ENCODE data around the gene CMTM8.

DNA sequence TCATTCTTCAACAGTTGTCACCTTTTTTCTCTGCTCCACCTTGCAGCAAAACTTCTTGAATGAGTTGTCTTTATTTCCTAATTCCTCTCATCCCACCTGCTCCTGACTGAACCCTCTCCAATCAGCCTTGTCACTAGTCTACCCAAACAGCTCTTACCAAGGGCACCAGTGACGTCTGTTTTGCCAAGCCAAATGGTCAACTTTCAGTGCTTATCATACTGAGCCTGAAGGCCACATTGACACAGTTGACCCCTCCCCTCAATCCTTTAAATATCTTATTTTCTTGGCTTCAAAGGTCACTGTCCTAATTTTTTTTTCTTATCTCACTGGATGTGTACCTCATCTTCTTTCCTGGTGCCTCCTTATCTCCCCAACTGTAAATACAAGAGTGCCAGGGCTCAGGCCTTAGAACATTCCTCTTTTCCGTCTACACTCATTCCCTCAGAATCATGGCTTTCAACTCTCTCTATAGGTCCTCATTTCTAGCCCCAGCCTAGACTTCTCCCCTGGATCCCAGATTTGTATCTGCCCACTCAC, 43.2 kb downstream of the CMTM8 start:
- TF ChIP-seq EZH2 (IDR thresholded peaks at IDR 0.05; ENCODE audit: borderline replicate concordance, low read depth, low read length, severe bottlenecking) (no peak), CTCF (IDR thresholded peaks at IDR 0.05; ENCODE audit: borderline replicate concordance, extremely low read depth, low read length, poor library complexity, severe bottlenecking) (no peak)
